KG1 (cell line): ENCODE results near the gene LAS1L.
"Not testable (repeated sequence)": the region's sequence is repeated elsewhere in the genome, so short reads cannot be mapped to it uniquely, and the experiment has no call there.

Source experiments
- DNase-seq: peaks from one replicate; lab custom pipeline; 2025; lab: John Stamatoyannopoulos, UW

LAS1L gene

GRCh38 chrX:65534450-65535292 is at the start of gene LAS1L:
Gene LAS1L, minus strand, starts transcription at chrX:65534787. Its CDS starts 72 bp downstream, at chrX:65534715.
- DNase-seq = peak; percentile 84

GRCh38 chrX:65582450-65583082 is 48.0 kb upstream of the LAS1L start:
- no peak for DNase-seq

- DNase-seq = no peak
Measured at GRCh38 chrX:65581661-65582339, 47.2 kb upstream of the LAS1L start.

- no peak for DNase-seq
Measured at GRCh38 chrX:65578346-65578745, 43.8 kb upstream of the LAS1L start.

GRCh38 chrX:65576160-65576559 is 41.6 kb upstream of the LAS1L start:
- DNase-seq = no peak

- DNase-seq = no peak
Measured at GRCh38 chrX:65575022-65575421, 40.4 kb upstream of the LAS1L start.

- DNase-seq = no peak
Measured at GRCh38 chrX:65574356-65574755, 39.8 kb upstream of the LAS1L start.

GRCh38 chrX:65572971-65573370 is 38.4 kb upstream of the LAS1L start:
- no peak for DNase-seq

- DNase-seq = not testable (repeated sequence)
Measured at GRCh38 chrX:65562850-65563249, 28.3 kb upstream of the LAS1L start.

- no peak for DNase-seq
Measured at GRCh38 chrX:65551489-65552339, 17.1 kb upstream of the LAS1L start.

GRCh38 chrX:65551086-65551485 is 16.5 kb upstream of the LAS1L start:
- DNase-seq = no peak

GRCh38 chrX:65545456-65545855 is 10.9 kb upstream of the LAS1L start:
- no peak for DNase-seq

GRCh38 chrX:65537229-65537628 is 2.6 kb upstream of the LAS1L start:
- DNase-seq = no peak

- no peak for DNase-seq
Measured at GRCh38 chrX:65536291-65536690, 1.7 kb upstream of the LAS1L start.

- no peak for DNase-seq
Measured at GRCh38 chrX:65532016-65532415, 2.6 kb downstream of the LAS1L start.

GRCh38 chrX:65528705-65529340 is 5.8 kb downstream of the LAS1L start:
- peak; percentile 2 for DNase-seq

GRCh38 chrX:65528293-65528692 is 6.3 kb downstream of the LAS1L start:
- DNase-seq = no peak

- no peak for DNase-seq
Measured at GRCh38 chrX:65524139-65524538, 10.4 kb downstream of the LAS1L start.

- no peak for DNase-seq
Measured at GRCh38 chrX:65522739-65523372, 11.7 kb downstream of the LAS1L start.

- not testable (repeated sequence) for DNase-seq
Measured at GRCh38 chrX:65519530-65519929, 15.1 kb downstream of the LAS1L start.

GRCh38 chrX:65518980-65519379 is 15.6 kb downstream of the LAS1L start:
- not testable (repeated sequence) for DNase-seq
